Left kidney (tissue), 8 donors: Measurements from ENCODE around the gene TRIM59. TPM values are rescaled to one million over a fixed set of nuclear protein-coding genes. Genes with fewer than 3 reads are reported as not detected.

Experiments
- DNase-seq: peaks from one replicate; pipeline ENCODE4 v3.0.0-alpha.2; 2013
- long read RNA-seq, 8 donors: transcript quantifications; one replicate each; lab custom pipeline, GENCODE V29; 2026
- polyA plus RNA-seq: library from polyadenylated mRNA; unstranded; fragments of 120-200 nt; gene quantifications from one replicate; pipeline ENCODE4 v1.2.1, GENCODE V29; 2013; ENCODE audit not compliant: insufficient read length

Gene TRIM59
- polyA plus RNA-seq = 25.9 TPM
- long read RNA-seq, donor 1, transcript TRIM59-201 (3 exons, 3,867 nt) = major isoform, 6 of 6 reads
- long read RNA-seq, donor 1, partial matches to known transcripts = 0 of 6 reads
- long read RNA-seq, donor 1, other reads (novel, unspliced or antisense) = 0 of 6 reads
- long read RNA-seq, donor 2, transcript TRIM59-201 (3 exons, 3,867 nt) = major isoform, 6 of 9 reads
- long read RNA-seq, donor 2, partial matches to known transcripts = 0 of 9 reads
- long read RNA-seq, donor 2, other reads (novel, unspliced or antisense) = 0 of 9 reads
- long read RNA-seq, donor 3, partial matches to known transcripts = 0 of 11 reads
- long read RNA-seq, donor 3, other reads (novel, unspliced or antisense) = 7 of 11 reads
- long read RNA-seq, donor 4, partial matches to known transcripts = 0 of 1 reads
- long read RNA-seq, donor 4, other reads (novel, unspliced or antisense) = 0 of 1 reads
- long read RNA-seq, donor 5, transcript TRIM59-201 (3 exons, 3,867 nt) = major isoform, 7 of 9 reads
- long read RNA-seq, donor 5, partial matches to known transcripts = 0 of 9 reads
- long read RNA-seq, donor 5, other reads (novel, unspliced or antisense) = 0 of 9 reads
- long read RNA-seq, donor 6, transcript TRIM59-201 (3 exons, 3,867 nt) = major isoform, 5 of 10 reads
- long read RNA-seq, donor 6, partial matches to known transcripts = 0 of 10 reads
- long read RNA-seq, donor 6, other reads (novel, unspliced or antisense) = 0 of 10 reads
- long read RNA-seq, donor 7, transcript TRIM59-201 (3 exons, 3,867 nt) = major isoform, 7 of 9 reads
- long read RNA-seq, donor 7, partial matches to known transcripts = 0 of 9 reads
- long read RNA-seq, donor 7, other reads (novel, unspliced or antisense) = 0 of 9 reads
- long read RNA-seq, donor 8, partial matches to known transcripts = 0 of 3 reads
- long read RNA-seq, donor 8, other reads (novel, unspliced or antisense) = 0 of 3 reads

DNA sequence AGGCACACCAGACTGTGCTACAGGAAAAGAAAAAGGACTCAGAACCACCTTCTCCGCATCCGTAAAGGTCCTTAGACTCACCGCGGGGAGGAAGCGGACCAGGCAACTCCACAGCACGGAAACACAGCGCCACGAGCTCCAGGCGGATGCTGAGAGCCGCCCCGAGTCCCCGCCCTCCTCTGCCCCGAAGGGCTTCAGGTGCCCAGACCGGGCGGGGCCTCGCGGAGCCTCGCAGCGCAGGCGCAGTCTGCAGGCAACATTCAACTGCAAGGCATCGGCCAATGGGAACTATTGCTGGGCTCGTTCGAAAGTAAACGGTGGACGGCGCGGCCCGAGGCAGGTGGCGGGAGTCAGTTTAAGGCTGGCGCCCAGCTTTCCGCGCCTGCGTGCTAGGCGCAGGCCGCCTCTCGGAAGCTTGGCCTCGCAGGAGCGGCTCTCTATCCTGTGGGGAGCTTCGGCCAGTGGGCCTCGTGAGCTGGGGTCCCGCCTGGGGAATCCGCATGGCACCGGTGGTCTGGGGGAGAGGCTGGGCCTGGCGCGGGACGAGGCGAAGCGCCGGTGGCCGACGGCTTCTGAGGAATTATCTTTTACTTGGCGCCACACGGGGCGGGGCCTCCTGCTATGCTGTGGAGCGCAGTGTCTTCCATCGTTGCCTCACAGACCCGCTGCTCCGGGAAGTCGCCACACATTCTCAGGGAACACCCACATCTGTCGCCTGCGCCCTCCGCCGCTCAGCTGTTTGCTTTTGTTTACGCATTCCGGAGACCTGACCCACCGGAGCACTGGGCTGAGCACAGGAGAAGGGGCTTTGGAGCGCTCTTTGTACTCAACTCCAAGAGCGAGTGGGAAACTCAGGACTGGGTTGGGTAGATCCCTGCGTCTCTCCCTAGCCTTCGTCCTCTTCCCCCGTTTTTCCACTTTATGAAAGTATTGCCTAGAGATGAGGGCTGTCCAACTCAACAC is at the start of gene TRIM59:
TSS of gene TRIM59 (minus strand) at position 151 of the 963 bp plus-strand sequence. CDS start 10,603 bp downstream, outside the sequence.
- peak; percentile 95 for DNase-seq

DNA sequence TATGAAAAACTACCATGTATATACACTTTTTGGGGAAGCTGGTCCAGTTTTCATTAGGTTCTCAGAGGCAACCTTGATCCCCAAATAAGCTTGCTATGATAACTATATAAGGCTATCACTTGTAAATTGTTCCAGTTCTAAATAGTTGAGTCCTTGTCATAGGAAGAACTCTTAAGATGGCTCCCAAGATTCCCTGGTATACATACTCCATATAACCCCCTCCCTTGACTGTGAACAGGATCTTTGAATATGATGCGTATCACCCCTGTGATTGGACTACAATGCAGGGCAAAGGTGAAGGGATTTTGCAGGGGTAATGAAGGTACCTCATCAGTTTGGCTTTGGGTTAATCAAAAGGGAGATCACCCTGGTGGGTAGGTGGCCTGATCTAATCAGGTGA is 48.6 kb upstream of the TRIM59 start:
- DNase-seq = no peak

- DNase-seq = no peak
Observed at GRCh38 chr3:160490166-160490565, 40.6 kb upstream of the TRIM59 start.

DNA sequence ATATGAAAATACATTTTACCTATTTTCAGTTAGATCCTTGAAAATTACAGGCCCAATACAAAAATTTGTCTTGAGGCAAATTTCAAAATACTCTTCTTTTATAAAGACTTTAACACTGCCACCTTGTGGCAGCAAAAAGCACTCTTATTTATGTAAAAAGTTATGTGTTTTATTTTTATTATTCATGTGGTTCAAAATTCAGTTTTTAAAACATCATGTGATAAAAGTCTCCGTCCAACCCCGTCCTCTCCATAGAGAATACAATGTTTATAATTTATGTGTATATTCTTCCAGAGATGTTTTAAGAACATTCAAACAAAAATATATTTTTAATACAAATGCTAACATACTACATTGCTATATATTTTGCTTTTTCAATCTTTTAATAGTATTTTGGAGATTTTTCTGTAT is 36.9 kb upstream of the TRIM59 start:
- DNase-seq = no peak

DNA sequence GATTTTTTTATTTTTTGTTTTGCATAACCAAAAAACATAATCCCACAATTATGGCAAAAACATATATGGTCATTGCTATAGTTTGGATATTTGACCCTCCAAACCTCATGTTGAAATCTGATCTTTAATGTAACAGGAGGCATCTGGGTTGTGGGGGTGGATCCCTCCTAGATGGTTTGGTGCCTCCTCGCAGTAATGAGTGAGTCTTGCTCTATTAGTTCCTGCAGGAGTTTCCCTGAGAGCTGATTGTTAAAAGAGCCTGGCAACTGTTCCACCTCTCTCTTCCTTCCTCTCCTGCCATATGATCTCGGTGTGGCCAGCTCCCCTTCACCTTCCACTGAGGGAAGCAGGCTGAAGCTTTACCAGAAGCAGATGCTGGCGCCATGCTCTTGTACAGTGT is 33.2 kb upstream of the TRIM59 start:
- no peak for DNase-seq

- no peak for DNase-seq
Observed at GRCh38 chr3:160481856-160482255, 32.3 kb upstream of the TRIM59 start.

GRCh38 chr3:160480931-160481330 is 31.3 kb upstream of the TRIM59 start:
- DNase-seq = no peak

DNA sequence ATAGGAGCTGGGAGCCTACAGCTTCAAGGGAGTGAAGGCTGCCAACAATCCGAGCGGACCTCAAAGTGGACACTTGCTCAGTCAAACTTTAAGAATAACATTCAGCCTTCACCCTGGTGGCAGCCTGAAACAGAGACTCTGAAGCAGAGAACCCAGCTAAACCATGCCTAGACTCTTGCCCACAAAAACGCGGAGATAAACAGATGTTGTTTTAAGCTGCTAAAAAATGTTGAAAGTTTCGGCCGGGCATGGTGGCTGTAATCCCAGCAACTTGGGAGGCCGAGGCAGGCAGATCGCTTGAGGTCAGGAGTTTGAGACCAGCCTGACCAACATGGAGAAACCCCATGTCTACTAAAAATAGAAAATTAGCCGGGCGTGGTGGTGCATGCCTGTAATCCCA is 29.8 kb upstream of the TRIM59 start:
- DNase-seq = no peak

GRCh38 chr3:160478338-160478737 is 28.8 kb upstream of the TRIM59 start:
- DNase-seq = no peak

DNA sequence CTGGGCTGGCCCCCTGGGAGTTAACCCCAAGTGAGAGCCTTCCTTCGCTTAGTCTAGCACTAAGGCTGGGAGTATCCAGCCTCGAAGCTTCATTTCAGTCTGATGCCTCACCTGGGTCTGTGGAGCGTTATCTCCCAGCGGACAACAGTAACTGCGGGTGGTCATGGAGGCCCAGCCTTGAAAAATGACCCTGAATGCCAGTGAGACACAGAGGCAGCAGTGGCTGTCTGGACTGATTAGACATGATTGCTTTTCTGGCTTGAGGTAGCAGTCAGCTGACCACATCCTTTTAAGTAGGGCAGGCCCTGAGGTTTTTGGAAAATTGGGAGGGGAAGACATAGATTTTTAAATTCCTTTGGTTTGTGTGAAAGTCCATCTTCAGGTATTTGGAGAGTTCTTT is 28.2 kb upstream of the TRIM59 start:
- DNase-seq = no peak

- DNase-seq = no peak
Observed at GRCh38 chr3:160475884-160476283, 26.3 kb upstream of the TRIM59 start.

DNA sequence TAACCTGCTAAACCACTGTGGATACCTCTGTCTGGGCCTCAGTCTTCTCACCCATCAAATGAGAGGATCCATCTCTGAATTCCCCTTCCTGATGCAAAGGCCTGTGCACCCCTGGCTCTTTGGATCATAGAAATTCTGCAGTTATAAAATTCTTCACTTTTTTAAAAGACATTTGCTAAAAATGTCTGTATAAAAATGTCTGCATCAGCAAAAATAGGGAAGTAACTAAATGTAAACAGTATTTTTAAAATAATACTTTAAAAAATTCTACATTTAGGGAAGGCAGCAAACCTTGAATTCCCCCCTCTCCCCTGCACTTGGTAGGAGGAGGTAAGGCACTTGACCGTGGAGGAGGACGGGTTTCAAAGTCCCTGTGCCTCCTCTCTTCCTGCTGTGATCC is 25.6 kb upstream of the TRIM59 start:
- no peak for DNase-seq

GRCh38 chr3:160474416-160474838 is 24.8 kb upstream of the TRIM59 start:
- DNase-seq = no peak

DNA sequence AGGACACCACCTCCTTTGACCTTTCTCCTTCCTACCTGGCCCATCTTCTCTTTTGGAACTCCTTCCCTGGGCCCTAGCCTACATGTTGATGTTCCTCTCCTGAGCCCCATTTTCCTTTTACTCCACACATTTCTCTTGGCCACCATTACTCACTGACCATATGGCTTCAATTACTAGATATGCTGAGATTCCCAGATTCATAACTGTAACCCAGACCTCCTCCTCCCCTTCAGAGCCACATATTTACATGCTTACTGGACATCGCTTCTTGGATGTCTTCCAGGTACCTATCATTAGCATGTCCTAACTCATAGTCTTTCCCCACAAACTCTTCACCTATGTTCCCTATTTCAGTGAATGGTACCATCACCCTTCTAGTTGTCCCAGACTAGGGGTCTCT is 24.4 kb upstream of the TRIM59 start:
- DNase-seq = no peak

- DNase-seq = no peak
Observed at GRCh38 chr3:160473221-160473620, 23.6 kb upstream of the TRIM59 start.

GRCh38 chr3:160472344-160472743 is 22.8 kb upstream of the TRIM59 start:
- no peak for DNase-seq

DNA sequence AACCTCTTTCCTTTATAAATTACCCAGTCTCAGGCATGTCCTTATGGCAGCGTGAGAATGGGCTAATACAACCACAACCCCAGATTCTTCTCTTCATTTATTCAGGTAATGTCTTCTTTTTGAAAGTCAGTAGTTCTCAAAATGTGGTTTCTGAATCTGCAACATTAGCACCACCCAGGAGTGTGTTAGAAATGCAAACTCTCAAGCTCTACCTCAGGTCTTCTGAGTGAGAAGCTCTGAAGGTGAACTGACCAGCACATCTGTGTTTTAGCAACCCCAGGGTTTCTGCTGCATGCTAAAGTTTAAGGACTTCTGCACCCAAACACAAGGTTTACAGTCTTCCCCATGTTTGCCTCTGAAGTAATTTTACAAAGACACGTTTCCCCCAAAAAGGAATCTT is 22.3 kb upstream of the TRIM59 start:
- no peak for DNase-seq

DNA sequence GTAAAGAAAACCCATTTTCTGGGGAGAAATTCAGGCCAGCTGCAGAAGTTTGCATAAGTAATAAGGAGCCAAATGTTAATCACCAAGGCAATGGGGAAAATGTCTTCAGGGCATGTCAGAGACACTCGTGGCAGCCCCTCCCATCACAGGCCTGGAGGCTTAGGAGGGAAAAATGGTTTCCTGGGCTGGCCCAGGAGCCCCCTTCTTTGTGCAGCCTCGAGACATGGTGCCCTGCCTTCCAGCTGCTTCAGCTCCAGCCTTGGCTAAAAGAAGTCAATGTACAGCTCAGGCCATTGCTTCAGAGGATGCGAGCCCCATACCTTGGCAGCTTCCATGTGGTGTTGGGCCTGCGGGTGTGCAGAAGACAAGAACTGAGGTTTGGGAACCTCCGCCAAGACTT is 20.6 kb upstream of the TRIM59 start:
- no peak for DNase-seq

GRCh38 chr3:160464971-160465370 is 15.4 kb upstream of the TRIM59 start:
- no peak for DNase-seq

DNA sequence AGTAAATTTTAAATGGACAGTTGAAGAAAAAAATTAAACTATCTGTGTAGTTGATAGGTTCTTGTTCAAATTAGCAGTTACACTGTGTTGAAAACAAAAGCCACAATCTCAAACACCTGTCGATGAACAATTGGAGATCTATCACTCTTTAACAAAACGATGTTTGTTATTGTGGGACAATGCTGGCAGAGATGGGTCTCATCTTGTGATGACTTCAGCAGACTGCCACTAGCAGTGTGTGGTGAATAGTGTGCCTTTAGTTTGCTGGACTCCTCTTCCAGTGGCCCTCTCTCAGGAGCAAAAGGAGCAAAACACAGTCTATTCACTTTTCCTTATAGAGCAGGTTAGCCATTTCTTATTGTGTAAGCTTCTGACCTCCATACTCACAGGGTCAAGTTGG is 14.7 kb upstream of the TRIM59 start:
- DNase-seq = no peak

DNA sequence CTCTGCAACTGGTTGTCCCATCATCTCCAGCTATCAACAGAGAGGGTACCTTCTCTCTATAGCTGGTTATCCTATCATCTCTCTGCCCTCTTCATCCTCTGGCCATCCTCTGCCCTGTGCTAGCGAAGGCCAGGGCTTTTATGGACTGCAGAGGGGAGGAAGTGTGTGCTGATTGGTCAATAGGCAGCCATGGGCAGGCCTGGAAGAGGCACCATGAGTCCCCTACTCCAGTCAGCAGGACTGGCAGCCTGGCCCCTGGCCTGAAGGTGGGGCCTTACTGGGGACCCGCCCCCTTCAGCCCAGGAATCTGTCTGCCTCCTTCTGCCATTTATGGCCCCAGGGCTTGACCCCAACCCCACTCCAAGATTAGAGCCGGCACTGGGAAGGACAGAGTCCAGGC is 10.4 kb upstream of the TRIM59 start:
- no peak for DNase-seq

- no peak for DNase-seq
Observed at GRCh38 chr3:160459450-160459970, 9.9 kb upstream of the TRIM59 start.
